Nephron (organoid): ENCODE measurements around the gene TNFSF4.

ENCODE experiments used
- H3K27ac Mint-ChIP-seq, 3 experiments: 2 replicates each; pipeline ENCODE4 v1.8.0; 2020; ENCODE audit warnings: mixed read lengths in 3 of 3, mild to moderate bottlenecking in 2 of 3, moderate library complexity in 1 of 3
- H3K27me3 Mint-ChIP-seq: 2 replicates; pipeline ENCODE4 v1.8.0; 2021; ENCODE audit warnings: low read depth, mild to moderate bottlenecking, moderate library complexity, mixed read lengths
- H3K36me3 Mint-ChIP-seq: 2 replicates; pipeline ENCODE4 v1.8.0; 2020; ENCODE audit warnings: low read depth, mixed read lengths
- H3K4me1 Mint-ChIP-seq: 2 replicates; pipeline ENCODE4 v1.8.0; 2020; ENCODE audit warnings: mixed read lengths
- H3K4me3 Mint-ChIP-seq, 3 experiments: 2 replicates each; pipeline ENCODE4 v1.8.0; 2020; ENCODE audit warnings: mild to moderate bottlenecking in 3 of 3, mixed read lengths in 3 of 3, moderate library complexity in 2 of 3
- H3K9me3 Mint-ChIP-seq: 2 replicates; pipeline ENCODE4 v1.8.0; 2020; ENCODE audit warnings: mixed read lengths
- CTCF ChIP-seq, 3 experiments: fragments of 200-600 bp; sonication (generic); IDR thresholded peaks; one replicate each; pipeline ENCODE4 v1.5.0; 2021; ENCODE audit warnings: antibody characterized with exemption in 3 of 3; ENCODE audit not compliant: unreplicated experiment in 3 of 3

Gene TNFSF4

GRCh38 chr1:173140733-173141132 lies 66.4 kb downstream of the TNFSF4 start:
- Mint-ChIP-seq H3K36me3 (no peaks in the 10 kb centered on the region), H3K4me1 (no peaks in the 10 kb centered on the region), H3K4me3 (no peak overlapping the region), H3K9me3 (peaks cover 14% of the 10 kb centered on the region), H3K27me3 (no peaks in the 10 kb centered on the region), H3K27ac (no peak overlapping the region)
- TF ChIP-seq CTCF (IDR thresholded peaks at IDR 0.05; ENCODE audit: unreplicated experiment in 3 of 3), result no peak

DNA sequence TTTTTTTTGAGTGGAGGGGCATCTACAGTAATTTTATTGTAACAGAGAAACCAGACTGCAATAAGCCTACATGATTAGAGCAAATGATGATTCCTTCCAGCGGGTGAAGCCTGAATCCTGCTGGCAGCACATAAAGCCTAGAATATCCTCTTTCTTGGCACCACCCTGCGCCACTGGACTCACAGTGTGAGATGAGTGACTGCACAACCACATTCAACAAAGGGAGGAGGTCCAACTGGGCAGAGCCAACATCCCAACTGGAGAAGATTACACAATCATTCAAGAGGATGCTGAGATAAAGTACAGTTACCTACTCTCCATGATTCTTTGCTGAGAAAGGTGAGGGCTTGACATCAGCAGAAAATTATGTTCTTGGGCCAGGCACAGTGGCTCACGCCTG lies 67.4 kb downstream of the TNFSF4 start:
- Mint-ChIP-seq H3K4me1 (no peaks in the 10 kb centered on the region), H3K4me3 (no peak overlapping the region), H3K9me3 (peaks cover 8% of the 10 kb centered on the region), H3K27me3 (no peaks in the 10 kb centered on the region), H3K36me3 (no peaks in the 10 kb centered on the region), H3K27ac (no peak overlapping the region)
- TF ChIP-seq CTCF (IDR thresholded peaks at IDR 0.05; ENCODE audit: unreplicated experiment in 3 of 3), result no peak

DNA sequence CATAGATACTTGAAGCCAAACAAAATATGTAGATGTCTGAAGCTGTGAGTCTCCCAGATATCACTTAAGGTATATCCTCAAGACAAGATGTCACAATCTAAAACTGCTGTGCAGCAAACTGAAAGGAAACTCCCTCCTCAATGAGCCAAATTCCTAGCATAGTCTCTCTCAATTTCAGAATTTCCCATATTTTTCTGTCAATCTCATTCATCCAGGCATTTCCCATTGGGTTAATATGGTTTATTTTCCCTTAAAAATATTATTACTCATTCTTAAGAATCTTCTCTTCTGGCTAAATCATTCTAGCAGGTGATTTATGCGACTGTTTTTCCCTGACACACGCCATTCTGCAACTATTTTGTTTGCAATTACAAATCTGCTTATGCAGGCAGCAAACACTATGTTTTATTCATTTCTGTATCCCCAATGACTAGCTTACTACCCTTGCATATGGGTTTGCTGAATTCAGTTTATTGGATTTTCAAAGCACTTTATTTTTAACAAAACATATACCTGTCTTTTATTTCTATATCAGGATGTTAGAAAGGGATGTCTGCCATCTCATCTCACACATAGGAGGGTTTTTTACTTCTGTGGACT lies 69.9 kb downstream of the TNFSF4 start:
- no peaks in the 10 kb centered on the region for H3K4me1 Mint-ChIP-seq
- no peak for TF ChIP-seq CTCF (IDR thresholded peaks at IDR 0.05; ENCODE audit: unreplicated experiment in 3 of 3)
- H3K27me3 Mint-ChIP-seq, result no peaks in the 10 kb centered on the region
- no peak overlapping the region for H3K27ac Mint-ChIP-seq
- no peaks in the 10 kb centered on the region for H3K36me3 Mint-ChIP-seq
- H3K9me3 Mint-ChIP-seq, result no peaks in the 10 kb centered on the region
- H3K4me3 Mint-ChIP-seq, result no peak overlapping the region

DNA sequence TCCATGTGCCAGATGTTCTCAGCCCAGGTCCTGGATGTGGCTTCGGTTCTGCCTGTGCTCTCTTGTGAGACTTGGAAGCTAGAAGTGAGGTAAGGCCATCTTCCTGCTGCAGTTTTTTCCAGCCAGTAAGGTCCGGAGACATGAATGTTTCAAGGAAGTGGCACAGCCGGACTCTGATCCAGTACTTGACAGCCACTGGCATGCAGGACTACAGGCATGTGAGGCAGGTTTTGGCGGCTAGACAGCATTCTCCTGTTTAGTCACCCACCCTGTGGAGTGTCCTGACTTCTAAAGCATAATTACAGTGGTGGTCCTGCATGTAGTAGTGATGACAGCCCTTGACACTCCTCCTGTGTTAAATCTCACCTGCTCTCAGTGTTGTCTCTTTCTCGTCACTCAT lies 72.3 kb downstream of the TNFSF4 start:
- no peaks in the 10 kb centered on the region for H3K4me1 Mint-ChIP-seq
- H3K4me3 Mint-ChIP-seq, result no peak overlapping the region
- H3K27me3 Mint-ChIP-seq, result no peaks in the 10 kb centered on the region
- no peak overlapping the region for H3K27ac Mint-ChIP-seq
- H3K9me3 Mint-ChIP-seq, result peaks cover 4% of the 10 kb centered on the region
- no peak for TF ChIP-seq CTCF (IDR thresholded peaks at IDR 0.05; ENCODE audit: unreplicated experiment in 3 of 3)
- no peaks in the 10 kb centered on the region for H3K36me3 Mint-ChIP-seq

DNA sequence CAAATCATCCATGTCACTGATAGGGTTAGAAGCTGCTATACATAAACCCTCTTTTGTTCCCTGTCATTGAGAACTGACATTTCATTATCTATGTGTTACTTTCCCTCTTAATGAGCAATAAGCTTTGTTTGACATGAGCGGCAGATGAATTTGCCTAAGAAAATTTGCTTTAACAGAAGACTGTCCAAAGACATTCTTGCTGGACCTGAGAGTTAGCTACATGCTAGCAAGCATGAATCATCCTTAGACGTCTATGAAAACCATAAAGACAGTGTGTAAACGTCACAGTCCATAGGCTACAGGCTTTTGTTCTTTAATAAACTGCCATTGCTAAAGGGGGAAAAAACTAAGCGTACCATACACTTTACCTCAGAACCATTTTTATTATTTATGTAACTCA lies 73.1 kb downstream of the TNFSF4 start:
- H3K27me3 Mint-ChIP-seq, result no peaks in the 10 kb centered on the region
- H3K36me3 Mint-ChIP-seq, result no peaks in the 10 kb centered on the region
- H3K4me1 Mint-ChIP-seq, result no peaks in the 10 kb centered on the region
- no peak overlapping the region for H3K27ac Mint-ChIP-seq
- H3K9me3 Mint-ChIP-seq, result peaks cover 4% of the 10 kb centered on the region
- no peak overlapping the region for H3K4me3 Mint-ChIP-seq
- TF ChIP-seq CTCF (IDR thresholded peaks at IDR 0.05; ENCODE audit: unreplicated experiment in 3 of 3), result no peak
